Chondrocyte (in vitro differentiated cells): ENCODE data around the gene PAGE2B. TPM values are rescaled to one million over a fixed set of nuclear protein-coding genes. Genes with fewer than 3 reads are reported as not detected.
"Not testable (repeated sequence)": the region's sequence is repeated elsewhere in the genome, so short reads cannot be mapped to it uniquely, and the experiment has no call there.

Source experiments
- DNase-seq: peaks from one replicate; pipeline ENCODE4 v3.0.0; 2021; ENCODE audit warnings: mixed read lengths, low spot score
- H3K27ac Mint-ChIP-seq: one replicate; pipeline ENCODE4 v1.8.0; 2021; ENCODE audit warnings: mild to moderate bottlenecking, moderate library complexity, mixed read lengths; ENCODE audit not compliant: unreplicated experiment
- H3K27me3 Mint-ChIP-seq: 2 replicates; pipeline ENCODE4 v1.8.0; 2021; ENCODE audit warnings: low read depth, mixed read lengths
- H3K36me3 Mint-ChIP-seq: 2 replicates; pipeline ENCODE4 v1.8.0; 2021; ENCODE audit warnings: low read depth, mixed read lengths
- H3K4me1 Mint-ChIP-seq: 2 replicates; pipeline ENCODE4 v1.8.0; 2021; ENCODE audit warnings: low read depth, mild to moderate bottlenecking, mixed read lengths
- H3K4me3 Mint-ChIP-seq: one replicate; pipeline ENCODE4 v1.8.0; 2021; ENCODE audit warnings: mild to moderate bottlenecking, moderate library complexity, mixed read lengths; ENCODE audit not compliant: unreplicated experiment
- H3K9me3 Mint-ChIP-seq: 2 replicates; pipeline ENCODE4 v1.8.0; 2021; ENCODE audit warnings: low read depth, mixed read lengths
- total RNA-seq: library from RNA; stranded (reverse); gene quantifications from 3 replicates; pipeline ENCODE4 v1.2.1, GENCODE V29; 2021
- TF ChIP-seq, protein P1 (sequence below): fragments of 200-600 bp; sonication (generic); IDR thresholded peaks from 2 replicates; pipeline ENCODE4 v1.5.0; 2021; ENCODE audit warnings: antibody characterized with exemption, mild to moderate bottlenecking, moderate library complexity

The PAGE2B gene
- total RNA-seq, 1 donor from 2014 or later, result not detected

DNA sequence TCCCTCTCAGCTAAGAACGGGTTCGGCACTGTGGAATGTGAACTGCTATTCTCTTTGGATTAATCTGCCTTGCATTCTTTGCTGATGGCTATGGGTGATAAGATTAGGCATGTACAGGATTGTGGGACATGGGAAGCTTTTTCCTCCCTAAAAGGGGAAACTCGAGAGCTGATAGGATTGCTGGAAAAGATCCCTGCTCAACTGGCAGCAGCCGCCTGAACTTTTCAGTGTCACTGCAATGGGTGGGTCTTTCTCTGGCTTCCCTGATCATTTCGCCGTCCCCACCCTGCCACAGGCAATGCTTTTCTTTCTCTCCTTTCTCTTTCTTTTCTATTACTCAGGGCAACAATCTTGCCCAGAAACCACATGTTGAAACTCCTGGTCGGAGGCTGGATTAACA, 34.5 kb downstream of the PAGE2B start:
- Mint-ChIP-seq H3K9me3 (peaks cover 13% of the 10 kb centered on the region), H3K27ac (no peak overlapping the region)

DNA sequence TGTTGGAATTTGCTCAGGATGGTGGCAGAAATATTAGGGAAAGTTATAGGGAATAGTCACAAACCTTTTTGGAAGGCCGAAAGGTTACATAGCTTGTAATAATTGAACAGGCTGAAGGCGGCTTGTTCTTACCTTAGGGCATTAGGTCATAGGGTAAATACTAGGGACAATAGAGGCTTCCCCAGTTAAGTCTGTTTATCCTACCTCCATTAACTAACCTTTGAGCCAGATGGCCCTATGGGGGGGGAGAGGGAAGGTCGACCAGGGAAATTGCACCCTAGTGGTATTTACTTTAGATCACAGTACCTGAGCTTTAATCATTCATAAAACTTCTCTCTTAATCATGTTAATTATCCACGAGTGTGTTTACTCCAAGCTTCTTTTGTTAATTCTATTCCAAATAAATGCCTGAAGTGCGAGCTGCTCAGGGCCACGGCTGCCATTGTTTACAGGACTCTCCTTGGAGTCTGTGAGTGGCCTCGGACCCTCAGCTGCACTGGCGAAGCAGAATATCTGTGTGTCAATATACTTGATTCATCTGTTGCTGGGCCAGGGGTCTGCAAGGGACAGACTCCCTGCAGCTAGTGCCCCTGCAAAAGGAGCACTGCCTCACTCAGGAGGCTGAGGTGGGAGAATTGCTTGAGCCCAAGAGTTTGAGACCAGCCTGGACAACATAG, 36.9 kb downstream of the PAGE2B start:
- Mint-ChIP-seq H3K4me3 (no peak overlapping the region), H3K27ac (no peak overlapping the region), H3K27me3 (peaks cover under 1% of the 10 kb centered on the region), H3K36me3 (no peaks in the 10 kb centered on the region), H3K4me1 (no peaks in the 10 kb centered on the region), H3K9me3 (peaks cover 8% of the 10 kb centered on the region)
- TF ChIP-seq, protein P1, sequence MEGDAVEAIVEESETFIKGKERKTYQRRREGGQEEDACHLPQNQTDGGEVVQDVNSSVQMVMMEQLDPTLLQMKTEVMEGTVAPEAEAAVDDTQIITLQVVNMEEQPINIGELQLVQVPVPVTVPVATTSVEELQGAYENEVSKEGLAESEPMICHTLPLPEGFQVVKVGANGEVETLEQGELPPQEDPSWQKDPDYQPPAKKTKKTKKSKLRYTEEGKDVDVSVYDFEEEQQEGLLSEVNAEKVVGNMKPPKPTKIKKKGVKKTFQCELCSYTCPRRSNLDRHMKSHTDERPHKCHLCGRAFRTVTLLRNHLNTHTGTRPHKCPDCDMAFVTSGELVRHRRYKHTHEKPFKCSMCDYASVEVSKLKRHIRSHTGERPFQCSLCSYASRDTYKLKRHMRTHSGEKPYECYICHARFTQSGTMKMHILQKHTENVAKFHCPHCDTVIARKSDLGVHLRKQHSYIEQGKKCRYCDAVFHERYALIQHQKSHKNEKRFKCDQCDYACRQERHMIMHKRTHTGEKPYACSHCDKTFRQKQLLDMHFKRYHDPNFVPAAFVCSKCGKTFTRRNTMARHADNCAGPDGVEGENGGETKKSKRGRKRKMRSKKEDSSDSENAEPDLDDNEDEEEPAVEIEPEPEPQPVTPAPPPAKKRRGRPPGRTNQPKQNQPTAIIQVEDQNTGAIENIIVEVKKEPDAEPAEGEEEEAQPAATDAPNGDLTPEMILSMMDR, result no peak
- DNase-seq, result peak; percentile 61

More for the DNA sequence above, 34.5 kb downstream of the PAGE2B start:
- no peak for DNase-seq
- no peaks in the 10 kb centered on the region for H3K4me1 Mint-ChIP-seq
- TF ChIP-seq, protein P1, result no peak
- no peaks in the 10 kb centered on the region for H3K27me3 Mint-ChIP-seq
- no peaks in the 10 kb centered on the region for H3K36me3 Mint-ChIP-seq
- no peak overlapping the region for H3K4me3 Mint-ChIP-seq

DNA sequence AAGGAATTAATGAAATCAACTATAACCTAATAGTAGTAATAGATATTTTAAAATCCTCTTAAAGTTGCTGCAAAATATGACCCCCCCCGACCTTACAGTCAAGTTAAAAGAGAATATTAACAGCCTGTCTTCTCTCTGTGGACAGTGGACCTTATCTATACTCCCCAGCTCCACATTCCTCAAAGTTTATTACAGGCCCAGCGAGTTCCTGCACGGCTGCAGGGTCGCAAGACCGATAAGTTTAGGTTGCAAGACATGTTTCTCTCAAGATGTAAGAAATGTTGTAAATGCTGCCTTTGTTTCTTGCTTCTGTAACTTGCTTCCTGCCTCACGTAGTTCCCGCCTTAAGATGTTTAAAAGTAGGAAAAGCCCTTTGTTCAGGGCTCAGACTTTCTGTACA, 41.8 kb downstream of the PAGE2B start:
- not testable (repeated sequence) for H3K9me3 Mint-ChIP-seq, DNase-seq, H3K4me3 Mint-ChIP-seq, H3K27me3 Mint-ChIP-seq, H3K4me1 Mint-ChIP-seq, H3K36me3 Mint-ChIP-seq, H3K27ac Mint-ChIP-seq

DNA sequence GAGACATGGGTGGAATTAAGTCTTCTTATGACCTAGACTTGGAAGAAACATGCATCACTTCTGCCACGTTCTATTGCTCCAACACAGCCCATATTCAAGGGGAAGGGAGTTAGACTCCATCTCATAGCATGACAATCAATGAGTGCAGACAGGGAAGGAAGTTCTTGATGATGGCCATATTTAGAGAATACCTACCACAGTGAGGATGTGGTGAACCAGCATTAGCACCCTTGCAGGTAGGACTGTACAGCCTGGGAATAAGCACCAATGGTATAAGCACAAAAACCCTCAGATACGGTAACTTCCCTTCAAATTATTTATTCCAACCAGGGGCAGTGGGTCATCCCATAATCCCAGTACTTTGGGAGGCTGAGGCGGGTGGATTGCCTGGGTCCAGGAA, 43.7 kb downstream of the PAGE2B start:
- DNase-seq, result no peak
- H3K4me3 Mint-ChIP-seq, result no peak overlapping the region
- no peaks in the 10 kb centered on the region for H3K4me1 Mint-ChIP-seq
- H3K36me3 Mint-ChIP-seq, result no peaks in the 10 kb centered on the region
- H3K27ac Mint-ChIP-seq, result no peak overlapping the region
- peaks cover 5% of the 10 kb centered on the region for H3K27me3 Mint-ChIP-seq
- TF ChIP-seq, protein P1, result no peak
- no peaks in the 10 kb centered on the region for H3K9me3 Mint-ChIP-seq

DNA sequence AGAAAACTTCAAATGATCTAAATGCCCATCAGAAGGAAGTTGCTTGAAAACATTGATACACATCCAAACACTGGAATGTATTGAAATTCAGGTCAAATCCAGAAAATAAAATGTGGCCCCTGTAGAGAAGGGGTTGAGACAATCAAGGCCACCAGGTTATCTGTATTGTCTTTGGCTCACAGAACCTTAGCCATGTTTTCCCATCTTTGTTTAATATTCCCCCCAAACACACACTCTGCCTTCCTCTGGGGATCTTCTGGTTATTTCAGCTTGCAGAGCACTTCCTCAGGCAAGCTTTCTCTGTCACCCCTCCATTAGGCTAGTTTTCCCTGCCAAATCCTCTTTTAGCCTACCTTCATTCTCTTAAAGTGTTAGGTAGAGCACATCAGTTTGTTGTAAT, 44.4 kb downstream of the PAGE2B start:
- no peaks in the 10 kb centered on the region for H3K4me1 Mint-ChIP-seq
- no peaks in the 10 kb centered on the region for H3K9me3 Mint-ChIP-seq
- no peak for DNase-seq
- H3K27ac Mint-ChIP-seq, result no peak overlapping the region
- TF ChIP-seq, protein P1, result no peak
- peaks cover 5% of the 10 kb centered on the region for H3K27me3 Mint-ChIP-seq
- H3K4me3 Mint-ChIP-seq, result no peak overlapping the region
- H3K36me3 Mint-ChIP-seq, result no peaks in the 10 kb centered on the region

DNA sequence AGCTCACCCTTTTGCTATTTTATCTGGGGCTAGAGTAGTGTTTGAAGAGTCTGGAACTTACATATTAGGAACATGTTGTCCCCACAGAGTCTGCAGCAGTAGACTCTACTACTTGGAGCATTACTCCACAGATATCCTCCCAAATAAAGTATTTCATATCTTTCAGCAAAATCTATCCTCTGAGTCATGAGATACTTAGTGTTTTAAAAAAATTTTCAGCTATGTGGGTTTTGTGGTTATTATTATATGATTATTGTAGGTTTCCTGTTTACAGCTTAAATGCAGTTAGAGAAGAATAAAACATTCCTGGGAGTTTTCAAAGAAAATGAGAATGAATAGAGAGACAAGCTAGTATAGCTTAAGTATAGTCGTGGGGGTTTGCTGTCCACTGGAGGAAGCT, 44.9 kb downstream of the PAGE2B start:
- Mint-ChIP-seq H3K27me3 (peaks cover 5% of the 10 kb centered on the region), H3K36me3 (no peaks in the 10 kb centered on the region), H3K27ac (no peak overlapping the region), H3K4me1 (no peaks in the 10 kb centered on the region), H3K9me3 (no peaks in the 10 kb centered on the region), H3K4me3 (no peak overlapping the region)
- TF ChIP-seq, protein P1, result no peak
- DNase-seq, result no peak
